HG02759 (cell line): Measurements from ENCODE around the gene GLS.
A peak's percentile ranks its signal among the peaks of the same experiment; 100 is the strongest.
"Not testable (repeated sequence)": the region's sequence is repeated elsewhere in the genome, so short reads cannot be mapped to it uniquely, and the experiment has no call there.

ENCODE experiments used
- ATAC-seq: cut with Tn5 transposase; IDR thresholded peaks from one replicate; pipeline ENCODE4 v1.9.1; 2021; ENCODE audit warnings: mild to moderate bottlenecking, moderate library complexity; ENCODE audit not compliant: unreplicated experiment

Gene GLS

DNA sequence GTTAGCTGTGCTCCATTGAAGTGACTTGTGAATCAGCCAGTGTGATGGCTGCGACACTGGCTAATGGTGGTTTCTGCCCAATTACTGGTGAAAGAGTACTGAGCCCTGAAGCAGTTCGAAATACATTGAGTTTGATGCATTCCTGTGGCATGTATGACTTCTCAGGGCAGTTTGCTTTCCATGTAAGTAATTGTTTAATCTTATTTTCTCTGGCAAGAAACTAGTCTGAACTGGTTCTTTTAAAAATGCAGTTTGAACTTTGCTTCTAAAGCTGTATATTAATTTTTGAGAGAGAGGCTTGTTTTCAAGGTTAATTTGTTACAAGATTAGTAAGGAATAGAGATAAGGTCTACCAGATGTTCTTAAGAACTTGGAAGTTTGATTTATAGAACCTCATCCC, 46.7 kb downstream of the GLS start:
- ATAC-seq: no peak

DNA sequence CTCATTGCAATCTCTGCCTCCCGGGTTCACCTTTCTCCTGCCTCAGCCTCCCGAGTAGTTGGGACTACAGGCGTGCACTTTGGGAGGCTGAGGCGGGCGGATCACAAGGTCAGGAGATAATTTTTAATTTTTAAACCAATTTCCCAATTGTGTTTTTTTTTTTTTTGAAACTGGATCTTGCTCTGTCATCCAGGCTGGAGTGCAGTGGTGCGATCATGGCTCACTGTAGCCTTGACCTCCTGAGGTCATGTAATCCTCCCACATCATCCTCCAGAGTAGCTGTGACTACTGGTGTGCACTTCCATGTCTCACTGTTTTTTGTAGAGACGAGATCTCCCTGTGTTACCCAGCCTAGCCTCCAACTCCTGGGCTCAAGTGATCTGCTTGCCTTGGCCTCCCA, 49.3 kb downstream of the GLS start:
- ATAC-seq: no peak

DNA sequence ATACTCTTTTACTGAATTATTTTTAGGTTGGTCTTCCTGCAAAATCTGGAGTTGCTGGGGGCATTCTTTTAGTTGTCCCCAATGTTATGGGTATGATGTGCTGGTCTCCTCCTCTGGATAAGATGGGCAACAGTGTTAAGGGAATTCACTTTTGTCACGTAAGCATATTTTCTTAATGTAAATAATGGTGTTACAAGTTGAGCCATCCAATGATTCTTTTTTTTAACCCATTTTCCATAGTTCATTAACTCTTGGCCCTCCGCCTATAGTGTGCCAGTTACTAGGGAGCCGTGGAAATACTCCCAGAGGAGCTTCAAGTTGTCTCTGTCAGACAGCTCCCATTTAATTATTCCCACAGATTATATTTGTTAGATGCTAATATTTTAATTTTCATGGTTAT, 49.8 kb downstream of the GLS start:
- ATAC-seq: no peak

DNA sequence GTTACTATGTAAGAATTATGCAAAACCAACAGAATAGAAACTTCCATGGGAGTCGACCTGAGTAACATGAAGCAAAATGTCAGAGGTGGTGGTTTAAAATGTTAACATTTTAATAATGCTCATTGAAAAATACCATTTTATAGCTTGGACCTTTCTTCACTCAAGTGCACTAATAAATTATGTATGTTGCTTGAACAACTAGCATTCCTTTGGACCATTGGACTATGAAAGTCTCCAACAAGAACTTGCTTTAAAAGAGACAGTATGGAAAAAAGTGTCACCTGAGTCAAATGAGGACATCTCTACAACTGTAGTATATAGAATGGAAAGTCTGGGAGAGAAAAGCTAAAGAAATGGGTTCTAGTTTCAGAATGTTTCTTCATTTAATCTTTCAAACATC, 51.9 kb downstream of the GLS start:
- ATAC-seq: no peak

DNA sequence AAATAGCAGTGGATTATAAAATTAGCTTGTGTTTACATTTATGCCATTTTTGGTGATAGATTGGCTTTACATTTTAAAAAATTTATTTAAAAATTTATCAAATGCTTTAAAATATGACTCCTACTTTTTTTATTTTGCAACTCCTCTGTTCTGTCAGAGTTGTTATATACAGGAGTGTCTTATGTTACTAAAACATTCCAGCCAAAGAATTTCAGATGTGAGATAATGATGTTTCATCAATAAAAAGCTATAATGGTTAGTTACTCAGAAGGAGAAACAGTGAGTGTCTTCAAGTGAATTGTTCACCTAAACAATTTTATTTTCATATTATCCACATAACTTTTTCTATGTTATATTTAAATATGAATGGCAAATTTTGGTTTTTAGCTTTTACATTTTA, 52.7 kb downstream of the GLS start:
- no peak for ATAC-seq

DNA sequence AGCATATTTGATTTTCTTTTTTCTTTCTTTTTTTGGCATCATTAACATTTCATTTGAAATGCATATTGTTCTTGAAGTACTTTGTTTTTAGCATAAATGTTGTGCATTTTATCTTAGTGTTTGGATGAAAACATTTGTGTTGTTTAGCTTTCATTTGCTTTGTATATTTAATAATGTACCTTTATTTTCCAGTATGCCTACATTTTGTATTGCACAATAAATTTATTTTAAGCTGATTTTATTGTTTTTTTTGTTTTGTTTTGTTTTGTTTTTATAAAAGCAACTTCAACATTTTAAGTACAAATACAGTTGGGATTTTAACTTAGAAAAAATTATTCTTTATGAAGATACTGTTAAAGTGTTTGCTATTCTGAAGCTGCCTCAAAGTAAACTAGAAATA, 54.4 kb downstream of the GLS start:
- ATAC-seq: no peak

DNA sequence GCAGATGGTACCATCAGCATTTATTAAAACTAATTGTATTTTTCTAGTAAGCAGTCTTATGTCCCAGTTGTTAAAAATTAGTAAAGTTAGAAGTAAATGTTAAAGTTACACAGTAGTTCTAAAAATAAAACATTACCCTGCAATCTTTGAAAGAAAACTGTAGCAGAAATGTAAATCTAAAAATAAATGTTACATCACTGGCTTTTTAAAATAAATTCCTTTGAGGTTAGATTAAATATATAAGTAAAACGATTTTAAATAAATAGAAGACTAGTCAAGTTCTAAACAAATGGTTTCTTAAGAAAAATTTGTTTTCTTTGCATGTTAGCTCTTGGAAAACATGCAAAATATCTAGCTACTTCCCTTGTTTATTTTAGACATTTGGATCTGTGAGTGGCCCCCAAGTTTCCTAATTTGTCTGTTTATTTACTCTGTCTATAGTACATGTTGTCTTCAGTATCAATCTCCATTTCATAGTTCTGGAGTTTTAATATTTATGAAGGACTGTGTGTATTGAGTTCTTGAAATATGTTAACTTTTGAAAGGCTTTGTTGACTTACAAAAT, 58.2 kb downstream of the GLS start:
- ATAC-seq: no peak

DNA sequence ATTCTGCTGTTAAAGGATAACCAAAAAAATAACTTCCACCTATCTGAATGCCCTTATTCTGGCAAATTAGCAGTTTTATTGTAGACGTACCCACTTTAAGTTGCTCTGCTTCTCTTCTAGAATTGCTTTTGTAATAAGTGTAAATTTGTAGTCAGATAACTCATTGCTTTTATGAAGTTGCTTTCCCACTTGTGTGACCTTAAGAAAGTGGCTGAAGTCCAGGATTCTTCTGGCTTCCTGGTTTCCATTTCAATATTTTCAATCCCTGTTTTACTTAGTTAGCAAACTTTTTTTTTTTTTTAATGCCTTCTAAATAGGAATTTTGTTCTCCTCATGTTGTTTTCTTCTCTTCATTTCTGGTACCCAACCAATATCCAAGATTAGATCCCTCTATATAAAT, 59.8 kb downstream of the GLS start:
- no peak for ATAC-seq

DNA sequence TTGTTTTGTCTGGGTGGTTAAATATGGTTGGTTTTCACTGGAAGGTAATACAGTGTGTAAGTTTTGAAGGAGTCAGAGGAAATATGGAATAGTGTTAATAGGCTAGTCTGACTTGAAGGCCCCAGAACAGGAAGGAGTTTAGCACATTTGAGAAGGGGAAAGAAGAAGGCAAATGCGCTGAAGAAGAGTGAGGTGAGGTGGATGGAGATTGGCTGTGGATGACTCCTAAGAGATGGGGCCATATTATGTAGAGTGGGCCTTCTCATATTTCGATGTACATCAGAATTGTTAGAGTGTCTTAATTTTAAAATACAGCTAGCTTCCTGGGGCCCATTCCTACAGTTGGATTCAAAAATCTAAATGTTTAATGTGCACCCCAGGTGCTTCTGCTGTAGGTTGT, 61.0 kb downstream of the GLS start:
- no peak for ATAC-seq

DNA sequence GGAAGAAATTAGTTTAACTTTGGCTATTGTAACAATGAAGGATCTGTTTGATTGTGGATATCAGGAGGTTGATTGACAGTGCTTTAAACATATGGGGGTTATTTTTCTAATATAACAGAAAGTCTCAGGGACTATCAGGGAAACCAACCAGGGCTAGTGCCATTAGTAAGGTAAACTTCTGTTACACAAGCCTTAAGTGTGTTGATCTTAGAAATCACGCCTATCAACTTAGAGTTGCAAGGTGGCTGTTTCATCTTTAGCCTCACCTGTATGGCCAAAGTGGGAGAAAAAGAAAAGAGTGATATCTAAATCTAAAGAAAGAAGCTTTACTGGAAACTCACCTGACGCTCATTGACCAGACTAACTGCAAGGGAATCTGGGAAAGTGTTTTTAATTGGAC, 62.1 kb downstream of the GLS start:
- ATAC-seq: no peak

DNA sequence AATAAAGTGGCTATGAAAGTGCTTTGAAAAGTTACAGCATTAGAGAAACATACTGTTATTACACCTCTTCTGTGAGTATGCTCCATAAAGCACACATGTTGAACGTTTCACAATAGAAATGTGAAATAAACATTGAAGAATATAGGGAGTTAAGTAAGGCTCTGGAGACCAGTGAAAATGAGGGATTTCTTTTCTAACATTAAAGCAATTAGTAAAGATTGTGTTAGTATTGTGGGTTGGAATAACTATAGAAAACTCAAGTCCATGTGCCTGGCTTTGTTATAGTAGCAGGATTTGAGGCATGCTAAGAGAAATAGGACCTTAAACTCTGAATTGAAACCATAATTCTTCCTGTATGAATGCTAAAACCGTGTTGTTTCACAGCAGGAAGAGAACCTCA, 63.1 kb downstream of the GLS start:
- no peak for ATAC-seq

DNA sequence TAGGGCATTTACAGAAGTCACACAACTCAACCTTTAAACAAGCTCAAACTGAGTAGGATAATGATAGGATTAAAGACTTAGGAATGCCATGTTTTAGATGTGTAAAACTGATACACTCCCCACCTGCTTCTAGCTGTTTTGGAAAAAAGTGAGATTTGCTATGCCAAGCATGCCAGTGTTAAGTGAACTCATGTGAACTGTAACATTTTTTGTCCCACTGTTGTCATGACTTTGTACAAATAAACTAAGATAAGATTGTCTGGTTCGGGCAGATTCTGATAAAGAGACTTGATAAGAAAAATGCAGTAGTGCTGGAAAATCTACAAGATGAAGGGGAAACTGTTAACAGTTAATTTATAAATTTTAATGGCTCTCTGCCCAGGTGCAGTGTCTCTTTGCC, 66.5 kb downstream of the GLS start:
- no peak for ATAC-seq

DNA sequence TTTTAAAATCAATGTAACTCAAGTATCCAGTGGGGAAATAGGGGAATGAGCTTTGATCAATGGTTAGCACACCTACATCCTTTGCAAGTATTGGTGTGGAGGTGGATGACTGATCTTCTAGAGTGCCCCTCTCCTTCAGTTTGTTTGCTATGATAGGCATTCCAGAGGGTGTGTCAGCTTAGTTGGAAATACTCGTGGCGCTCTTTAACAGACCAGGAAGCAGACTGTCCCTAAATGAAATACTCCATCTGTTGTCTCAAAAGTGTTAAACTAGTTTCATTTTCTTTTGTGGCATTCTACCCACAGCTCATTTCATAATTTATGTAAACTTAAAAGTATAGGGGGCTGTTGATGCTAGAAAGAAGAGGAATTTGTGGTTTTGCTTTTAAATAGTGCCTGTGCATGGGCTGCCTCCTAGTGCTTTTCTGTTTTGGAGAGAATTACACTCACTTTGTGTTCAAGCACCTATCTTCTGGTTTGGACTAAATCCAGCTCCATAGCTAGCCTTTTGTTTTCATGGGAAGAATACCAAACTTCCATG, 67.2 kb downstream of the GLS start:
- ATAC-seq: peak; percentile 74

DNA sequence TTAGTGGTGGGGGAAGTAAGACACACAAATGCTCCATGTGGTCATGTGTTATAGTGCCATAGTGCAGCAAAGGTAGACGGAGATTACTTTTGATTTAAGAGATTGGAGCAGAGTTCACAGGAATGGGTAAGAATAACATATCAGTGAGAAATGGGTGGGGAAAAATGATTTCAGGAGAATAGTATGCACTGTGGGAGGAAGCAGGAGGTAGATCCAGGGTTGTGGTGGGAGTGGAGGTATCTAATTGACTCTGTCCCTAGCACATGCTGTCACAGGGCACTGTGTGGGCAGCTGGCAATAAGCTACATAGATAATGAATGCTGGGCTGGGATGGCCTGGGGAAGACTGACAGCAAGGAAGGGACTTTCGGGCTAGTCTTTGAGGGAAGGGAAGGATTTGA, 68.0 kb downstream of the GLS start:
- no peak for ATAC-seq

DNA sequence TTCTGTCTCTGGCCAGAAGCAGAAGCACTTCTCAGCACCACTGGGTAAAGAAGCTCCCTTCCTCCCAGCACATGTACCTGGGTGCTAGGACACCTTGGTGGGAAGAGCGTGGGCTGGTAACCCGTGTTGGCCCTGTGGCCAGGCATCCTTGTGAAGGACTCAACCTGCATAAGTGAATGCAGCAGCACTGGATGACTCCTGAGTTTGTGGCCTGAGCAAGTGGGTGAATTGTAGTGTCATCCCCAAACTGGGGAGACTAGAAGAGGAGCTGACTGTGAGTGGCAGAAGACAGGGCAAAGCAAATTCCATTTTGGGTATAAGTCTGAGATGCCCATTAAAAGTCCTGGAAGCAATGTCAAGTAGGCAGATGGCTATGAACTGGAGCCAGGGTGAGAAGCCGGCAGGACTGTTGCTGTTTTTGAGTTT, 70.0 kb downstream of the GLS start:
- no peak for ATAC-seq

DNA sequence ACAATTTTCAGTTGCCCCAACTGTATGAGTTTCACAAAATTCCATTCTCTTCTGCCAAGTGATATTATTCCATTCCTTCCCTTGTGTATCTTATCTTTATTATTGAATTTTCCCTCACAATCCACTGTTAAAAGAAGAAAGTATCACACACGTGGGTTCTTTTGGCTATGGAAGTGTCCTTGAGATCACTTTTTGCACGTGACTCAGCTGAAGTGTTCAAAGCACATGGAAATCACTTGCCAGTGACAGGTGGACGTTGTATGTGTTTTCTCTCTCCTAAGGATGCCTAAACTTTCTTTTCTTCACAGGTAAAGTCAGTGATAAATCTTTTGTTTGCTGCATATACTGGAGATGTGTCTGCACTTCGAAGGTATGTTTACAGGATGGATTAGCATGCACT, 72.6 kb downstream of the GLS start:
- ATAC-seq: no peak

DNA sequence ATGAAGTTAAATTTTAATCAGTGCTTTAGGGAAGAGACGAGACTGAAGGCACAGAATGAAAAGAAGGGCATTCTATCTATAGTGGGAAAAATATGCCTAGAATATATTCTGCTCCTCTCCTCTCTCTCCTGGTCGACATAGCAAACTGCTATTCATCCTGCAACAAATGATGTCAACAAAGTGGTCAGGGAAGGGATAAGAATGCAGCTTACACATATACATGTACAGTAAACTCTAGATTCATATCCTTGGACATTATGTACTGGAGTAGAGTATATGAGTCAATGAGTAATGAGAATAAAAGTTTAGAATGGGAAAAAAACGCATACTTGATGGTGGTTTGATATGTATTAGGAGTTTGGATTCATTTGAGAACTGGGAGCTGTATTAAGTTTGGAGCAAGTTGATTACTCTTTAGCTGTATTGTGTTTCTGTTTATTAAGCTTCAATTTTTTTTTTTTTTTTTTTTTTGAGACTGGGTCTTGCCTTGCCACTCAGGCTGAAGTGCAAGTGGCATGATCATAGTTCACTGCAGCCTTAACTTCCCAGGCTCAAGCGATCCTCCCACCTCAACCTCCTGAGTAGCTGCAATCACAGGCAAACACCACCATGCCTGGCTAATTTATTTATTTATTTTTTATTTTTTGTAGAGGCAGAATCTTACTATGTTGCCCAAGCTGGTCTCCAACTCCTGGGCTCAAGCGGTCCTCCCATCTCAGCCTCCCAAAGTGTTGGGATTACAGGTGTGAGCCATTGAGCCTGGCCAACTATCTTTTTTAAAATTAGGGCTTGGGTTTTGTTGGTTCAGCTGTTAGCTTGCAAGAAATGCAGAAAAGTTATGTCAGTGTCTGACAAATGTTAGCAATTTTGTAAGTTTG, 79.5 kb downstream of the GLS start:
- ATAC-seq: no peak

DNA sequence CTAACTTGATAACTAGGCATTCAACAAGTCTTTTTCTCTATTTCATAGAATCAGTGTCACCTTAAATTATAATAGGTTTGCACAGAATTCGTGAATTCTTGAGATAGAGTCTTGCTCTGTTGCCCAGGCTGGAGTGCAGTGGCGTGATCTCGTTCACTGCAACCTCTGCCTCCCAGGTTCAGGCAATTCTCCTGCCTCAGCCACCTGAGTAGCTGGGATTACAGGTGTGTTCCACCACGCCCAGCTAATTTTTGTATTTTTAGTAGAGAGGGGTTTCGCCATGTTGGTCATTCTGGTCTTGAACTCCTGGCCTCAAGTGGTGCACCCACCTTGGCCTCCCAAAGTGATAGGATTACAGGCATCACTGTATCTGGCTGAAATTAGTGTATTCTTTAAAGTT, 80.5 kb downstream of the GLS start:
- ATAC-seq: not testable (repeated sequence)

DNA sequence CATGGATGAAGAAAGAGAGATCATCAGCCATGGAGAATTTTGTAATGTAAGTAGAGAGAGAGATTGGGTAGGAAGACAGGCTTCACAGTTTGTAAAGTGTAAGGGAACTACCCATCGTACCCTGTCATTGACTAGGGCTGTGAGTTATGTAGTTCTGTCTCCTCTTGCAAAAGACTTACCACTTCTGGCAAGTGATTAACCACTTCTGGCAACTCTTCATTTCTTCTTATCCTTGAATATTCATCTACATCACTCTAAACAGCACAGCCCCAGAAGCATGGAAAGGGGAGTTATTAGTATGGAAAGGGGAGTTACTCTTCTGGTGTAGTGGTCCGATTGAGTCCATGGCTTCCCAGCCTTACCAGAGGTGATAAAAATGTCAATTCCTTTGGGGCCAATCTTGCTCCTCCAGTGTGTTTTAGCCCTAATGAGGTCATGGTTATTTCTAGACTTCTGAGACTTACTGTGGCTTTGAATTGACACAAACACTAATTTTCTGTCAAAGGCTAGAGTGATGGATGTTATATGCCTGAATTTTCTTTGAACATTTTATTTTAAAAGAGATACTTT, 81.4 kb downstream of the GLS start:
- ATAC-seq: no peak

DNA sequence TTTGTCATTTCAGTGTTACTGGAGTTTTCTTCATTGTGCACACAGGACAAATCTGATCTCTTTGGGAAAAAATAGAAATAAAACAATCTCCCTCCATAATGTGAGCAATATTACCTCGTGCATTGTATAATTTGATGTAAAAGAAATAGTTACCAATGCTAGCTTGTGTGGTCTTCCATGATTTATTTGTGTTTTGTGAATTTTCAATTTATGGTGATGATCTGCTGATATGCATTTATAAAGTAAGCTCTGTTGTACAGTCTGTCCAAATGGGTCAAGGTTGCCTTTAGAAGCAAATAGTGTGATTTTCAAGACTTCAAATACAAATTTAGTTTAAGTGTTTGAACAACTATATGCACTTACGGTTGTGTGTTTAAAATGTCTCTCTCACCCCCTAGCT, 82.5 kb downstream of the GLS start:
- no peak for ATAC-seq

DNA sequence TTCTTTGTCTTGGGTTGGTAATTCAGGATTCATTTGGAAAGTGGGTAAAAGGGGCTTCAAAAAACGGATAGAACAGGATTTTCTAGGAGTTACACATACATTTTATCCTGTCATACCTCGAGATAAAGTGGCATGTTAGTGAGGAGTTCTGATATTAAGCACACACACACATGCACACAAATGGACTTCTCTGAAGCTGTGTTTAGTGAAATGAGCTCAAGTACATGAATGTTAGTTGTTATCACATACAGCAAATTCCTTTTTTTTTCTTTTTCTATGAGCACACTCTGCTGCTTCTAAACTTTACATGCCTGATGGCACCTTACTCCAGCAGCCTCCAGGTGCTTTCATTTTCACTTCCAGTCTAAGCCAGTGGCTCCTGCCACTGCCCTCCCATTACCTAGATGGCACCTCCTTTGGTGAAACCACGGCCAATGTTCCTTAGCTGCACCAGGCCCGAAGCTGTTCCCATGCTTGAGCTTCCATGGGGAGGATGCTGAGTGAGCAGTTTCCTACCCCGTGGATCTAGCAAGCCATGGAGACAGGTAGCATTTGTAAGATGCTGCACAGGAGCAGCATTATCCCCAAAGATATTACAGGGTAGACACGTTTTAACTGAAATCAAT, 83.7 kb downstream of the GLS start:
- ATAC-seq: no peak
